HCT116 (cell line): ENCODE measurements around the gene EML1. TPM values are rescaled to one million over a fixed set of nuclear protein-coding genes. Genes with fewer than 3 reads are reported as not detected.

Source experiments
- ATAC-seq: fragments of 200-7000 bp; cut with Tn5 transposase; 2 replicates; pipeline ENCODE4 v1.9.1; 2020; ENCODE audit warnings: mild to moderate bottlenecking, moderate library complexity
- BruUV-seq: library from RNA; stranded (reverse); fragments of 400-500 nt; replicated peaks from 2 replicates; lab custom pipeline; 2021; lab: Mats Ljungman, UMichigan
- CTCF ChIA-PET: fragments of 300-600 bp; sonication (Branson Sonifier 250); formaldehyde crosslinking; loops from one replicate; lab custom pipeline; 2021; ENCODE audit warnings: antibody characterized with exemption; lab: Charles Lee
- POLR2A ChIA-PET: fragments of 300-600, 350-600 bp; sonication (Branson Sonifier 250); formaldehyde crosslinking; loops from one replicate; lab custom pipeline; 2021; ENCODE audit warnings: antibody characterized with exemption; lab: Charles Lee
- RAD21 ChIA-PET, 2 experiments: fragments of 300-600 bp; sonication (Branson Sonifier 250); formaldehyde crosslinking; loops; one replicate each; lab custom pipeline; 2023; ENCODE audit warnings: low total read pairs in 2 of 2; ENCODE audit not compliant: uncharacterized antibody in 2 of 2, unreplicated experiment in 2 of 2, low non-redundant PET in 1 of 2; lab: Charles Lee
- DNase-seq: peaks from one replicate; pipeline ENCODE4 v3.0.0-alpha.2; 2010; ENCODE audit warnings: low read depth, low spot score
- H2AFZ ChIP-seq: fragments of 200-600 bp; shearing (Covaris generic), sonication (generic); 2 replicates; pipeline ENCODE4 v1.6.1; 2017; ENCODE audit warnings: low read depth, mixed run types, mixed read lengths, antibody characterized with exemption, low read length; ENCODE audit not compliant: poor library complexity, severe bottlenecking
- H3K27ac ChIP-seq: 2 replicates; pipeline ENCODE4 v1.5.1; 2012; ENCODE audit warnings: low read depth, low read length
- H3K27me3 ChIP-seq: fragments of 200-600 bp; sonication (generic); 2 replicates; pipeline ENCODE4 v1.6.1; 2016; ENCODE audit warnings: mixed run types, low read length, mixed read lengths; ENCODE audit not compliant: insufficient read depth
- H3K36me3 ChIP-seq, 2 experiments: fragments of 200-500 bp in 1 of 2; fragments of 200-600 bp in 1 of 2; sonication (Bioruptor generic) in 1 of 2; sonication (generic) in 1 of 2; 2 replicates each; pipeline versions ENCODE4 v1.5.1 to v1.6.1; 2014 to 2016; ENCODE audit warnings: low read length in 2 of 2, inconsistent platforms in 1 of 2, mixed read lengths in 1 of 2, mixed run types in 1 of 2; ENCODE audit not compliant: insufficient read depth in 2 of 2, control insufficient read depth in 1 of 2
- H3K4me1 ChIP-seq, 2 experiments: fragments of 200-600 bp in 1 of 2; sonication (generic) in 1 of 2; 2 replicates each; pipeline versions ENCODE4 v1.5.1 to v1.6.1; 2012 to 2017; ENCODE audit warnings: low read length in 2 of 2, inconsistent platforms in 1 of 2, mild to moderate bottlenecking in 1 of 2, mixed read lengths in 1 of 2, mixed run types in 1 of 2, moderate library complexity in 1 of 2; ENCODE audit not compliant: insufficient read depth in 2 of 2, control insufficient read depth in 1 of 2
- H3K4me2 ChIP-seq: fragments of 200-600 bp; sonication (generic); 2 replicates; pipeline ENCODE4 v1.6.1; 2017; ENCODE audit warnings: mixed run types, low read length, mixed read lengths
- H3K4me3 ChIP-seq, 2 experiments: fragments of 200-600 bp in 1 of 2; sonication (generic) in 1 of 2; replicated peaks in 1 of 2; 2 replicates each; pipeline ENCODE4 v1.5.1; 2011 to 2016; ENCODE audit warnings: low read length in 2 of 2, control low read depth in 1 of 2, low read depth in 1 of 2, mild to moderate bottlenecking in 1 of 2, mixed read lengths in 1 of 2, mixed run types in 1 of 2
- H3K79me2 ChIP-seq: fragments of 200-600 bp; sonication (generic); 2 replicates; pipeline ENCODE4 v1.6.1; 2017; ENCODE audit warnings: mild to moderate bottlenecking, mixed run types, low read length, moderate library complexity, mixed read lengths; ENCODE audit not compliant: insufficient read depth
- H3K9ac ChIP-seq: fragments of 200-600 bp; sonication (generic); 2 replicates; pipeline ENCODE4 v1.6.1; 2016; ENCODE audit warnings: low read length, mixed read lengths
- H3K9me2 ChIP-seq: fragments of 200-600 bp; sonication (generic), shearing (Covaris generic); 2 replicates; pipeline ENCODE4 v1.6.1; 2017; ENCODE audit warnings: mixed run types, mild to moderate bottlenecking, moderate library complexity; ENCODE audit not compliant: insufficient read depth
- H3K9me3 ChIP-seq, 2 experiments: fragments of 200-500 bp in 1 of 2; fragments of 200-600 bp in 1 of 2; sonication (Bioruptor generic) in 1 of 2; sonication (generic) in 1 of 2; 2 replicates each; pipeline ENCODE4 v1.6.1; 2014 to 2017; ENCODE audit warnings: low read length in 2 of 2, mixed read lengths in 2 of 2, inconsistent platforms in 1 of 2, low read depth in 1 of 2, mild to moderate bottlenecking in 1 of 2, mixed run types in 1 of 2, moderate library complexity in 1 of 2; ENCODE audit not compliant: control insufficient read depth in 1 of 2, insufficient read depth in 1 of 2
- H4K20me1 ChIP-seq: fragments of 200-600 bp; sonication (generic), shearing (Covaris generic); 2 replicates; pipeline ENCODE4 v1.6.1; 2017; ENCODE audit warnings: mixed run types, mild to moderate bottlenecking, moderate library complexity; ENCODE audit not compliant: insufficient read depth
- CBX3 ChIP-seq: IDR thresholded peaks from 2 replicates; pipeline ENCODE4 v1.6.1; 2012; ENCODE audit warnings: low read depth
- CEBPB ChIP-seq: IDR thresholded peaks from 2 replicates; pipeline ENCODE4 v1.6.1; 2012; ENCODE audit warnings: low read depth
- CTCF ChIP-seq, 3 experiments: fragments of 200-600 bp in 1 of 3; sonication (generic) in 1 of 3; IDR thresholded peaks in 2 of 3; conservative IDR thresholded peaks in 1 of 3; 2 replicates each; pipeline ENCODE4 v1.5.1; 2012 to 2017; ENCODE audit warnings: low read depth in 2 of 3, low read length in 2 of 3, antibody characterized with exemption in 1 of 3, borderline replicate concordance in 1 of 3, control low read depth in 1 of 3, mild to moderate bottlenecking in 1 of 3, mixed read lengths in 1 of 3, mixed run types in 1 of 3, moderate library complexity in 1 of 3; ENCODE audit not compliant: insufficient read depth in 1 of 3
- EGR1 ChIP-seq: IDR thresholded peaks from 2 replicates; pipeline ENCODE4 v1.6.1; 2012; ENCODE audit warnings: low read depth
- ELF1 ChIP-seq: IDR thresholded peaks from 2 replicates; pipeline ENCODE4 v1.6.1; 2012; ENCODE audit warnings: low read depth, borderline replicate concordance
- FOSL1 ChIP-seq: IDR thresholded peaks from 2 replicates; pipeline ENCODE4 v1.6.1; 2012; ENCODE audit warnings: low read depth
- POLR2AphosphoS5 ChIP-seq: IDR thresholded peaks from 2 replicates; pipeline ENCODE4 v1.6.1; 2011; ENCODE audit warnings: mild to moderate bottlenecking, low read depth, low read length, moderate library complexity
- RAD21 ChIP-seq: IDR thresholded peaks from 2 replicates; pipeline ENCODE4 v1.6.1; 2012; ENCODE audit warnings: low read depth, mild to moderate bottlenecking
- SIN3A ChIP-seq: IDR thresholded peaks from 2 replicates; pipeline ENCODE4 v1.6.1; 2012; ENCODE audit warnings: low read depth
- SP1 ChIP-seq: IDR thresholded peaks from 2 replicates; pipeline ENCODE4 v1.6.1; 2012; ENCODE audit warnings: low read depth
- TCF7L2 ChIP-seq: IDR thresholded peaks from 2 replicates; pipeline ENCODE4 v1.7.0; 2011; ENCODE audit warnings: borderline replicate concordance, inconsistent platforms; ENCODE audit not compliant: insufficient read depth, insufficient read length; ENCODE audit errors: extremely low read depth
- intact Hi-C: fragments of 100-400 bp; cut with micrococcal nuclease; formaldehyde crosslinking; loops from 2 replicates; pipeline ENCODE4 v1.10.0; 2022
- total RNA-seq: library from RNA; stranded (reverse); gene quantifications from one replicate; pipeline ENCODE4 v1.2.1, GENCODE V29; 2021; ENCODE audit not compliant: unreplicated experiment

Gene EML1
- total RNA-seq, 1 experiment from 2014 or later: 7.4 TPM

GRCh38 chr14:99939421-99939820 lies 146.2 kb downstream of the EML1 start:
- Histone ChIP-seq H3K4me2 (no peak overlapping the region), H3K9me3 (no peaks in the 10 kb centered on the region), H2AFZ (no peak overlapping the region), H3K36me3 (no peaks in the 10 kb centered on the region), H3K27me3 (no peaks in the 10 kb centered on the region), H3K9me2 (no peaks in the 10 kb centered on the region), H3K9ac (no peak overlapping the region), H3K4me1 (peaks cover 0 to 6% of the 10 kb centered on the region in 2 experiments; a peak in 1 of 4 replicates), H4K20me1 (no peaks in the 10 kb centered on the region), H3K4me3 (no peak overlapping the region), H3K27ac (no peak overlapping the region), H3K79me2 (no peaks in the 10 kb centered on the region)
- POLR2A ChIA-PET: no interaction called here
- TF ChIP-seq CTCF (IDR thresholded peaks at IDR 0.05 in 2 of 3, conservative IDR thresholded peaks at IDR 0.05 in 1 of 3; ENCODE audit: borderline replicate concordance in 1 of 3, insufficient read depth in 1 of 3, low read depth in 2 of 3, low read length in 2 of 3) (no peak), ELF1 (no peak), CEBPB (no peak), SP1 (no peak), TCF7L2 (no peak), RAD21 (no peak), EGR1 (no peak), POLR2AphosphoS5 (no peak), FOSL1 (no peak), SIN3A (no peak), CBX3 (no peak)
- ATAC-seq: no peak
- CTCF ChIA-PET: no interaction called here
- no TSS peak for BruUV-seq
- intact Hi-C loops: no loop called here
- no peak for DNase-seq
- RAD21 ChIA-PET: no interaction called here
